ENCODE measurements around the gene CRY2. TPM values are rescaled to one million over a fixed set of nuclear protein-coding genes. Genes with fewer than 3 reads are reported as not detected.
A peak's percentile ranks its signal among the peaks of the same experiment; 100 is the strongest.

CRY2 gene
- polyA plus RNA-seq, 3 donors = 24.8 to 32.8 (median 26.0) TPM

DNA sequence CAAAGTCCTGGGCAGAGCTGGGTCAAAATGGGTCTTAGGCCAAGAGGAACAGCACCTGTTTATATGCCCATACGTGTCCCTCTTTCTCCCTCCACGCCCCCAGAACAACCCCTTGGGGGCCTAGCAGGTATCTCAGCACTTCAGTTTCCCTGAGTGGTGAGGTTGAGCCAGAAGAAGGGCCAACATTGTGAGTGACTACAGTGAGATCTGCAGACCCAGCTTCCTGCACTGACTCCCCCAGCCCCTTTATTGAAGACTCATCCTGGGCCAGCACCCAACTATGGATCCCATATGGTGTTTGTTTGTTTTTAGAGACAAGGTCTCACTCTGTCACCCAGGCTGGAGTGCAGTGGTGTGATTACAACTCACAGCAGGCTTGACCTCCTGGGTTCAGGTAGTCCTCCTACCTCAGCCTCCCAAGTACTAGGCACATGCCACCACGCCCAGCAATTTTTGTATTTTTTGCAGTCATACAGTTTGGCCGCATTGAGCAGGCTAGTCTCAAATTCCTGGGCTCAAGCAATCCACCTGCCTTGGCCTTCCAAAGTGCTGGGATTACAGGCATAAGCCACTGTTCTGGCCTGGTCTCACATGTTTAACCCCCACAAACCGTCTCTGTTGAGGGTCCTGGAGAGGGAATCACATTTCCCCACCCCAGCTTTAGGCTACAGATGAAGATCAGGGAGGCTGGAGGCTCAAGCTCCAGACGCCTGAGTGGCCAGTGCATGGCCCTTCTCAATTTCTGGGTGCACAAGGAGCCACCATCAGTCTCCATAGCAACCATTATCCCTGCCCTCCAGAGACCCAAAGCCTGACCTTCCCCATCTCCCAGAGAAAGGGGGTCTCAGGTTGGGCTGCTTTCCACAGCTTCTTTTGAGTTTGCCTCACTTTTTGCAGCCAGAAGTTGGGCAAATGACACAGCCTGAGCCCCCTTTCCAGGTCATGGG lies 73.5 kb downstream of the CRY2 start:
- DNase-seq (ENCODE audit: extremely low read depth in 1 of 11, low read depth in 9 of 11, low spot score in 4 of 11) = no peak

DNA sequence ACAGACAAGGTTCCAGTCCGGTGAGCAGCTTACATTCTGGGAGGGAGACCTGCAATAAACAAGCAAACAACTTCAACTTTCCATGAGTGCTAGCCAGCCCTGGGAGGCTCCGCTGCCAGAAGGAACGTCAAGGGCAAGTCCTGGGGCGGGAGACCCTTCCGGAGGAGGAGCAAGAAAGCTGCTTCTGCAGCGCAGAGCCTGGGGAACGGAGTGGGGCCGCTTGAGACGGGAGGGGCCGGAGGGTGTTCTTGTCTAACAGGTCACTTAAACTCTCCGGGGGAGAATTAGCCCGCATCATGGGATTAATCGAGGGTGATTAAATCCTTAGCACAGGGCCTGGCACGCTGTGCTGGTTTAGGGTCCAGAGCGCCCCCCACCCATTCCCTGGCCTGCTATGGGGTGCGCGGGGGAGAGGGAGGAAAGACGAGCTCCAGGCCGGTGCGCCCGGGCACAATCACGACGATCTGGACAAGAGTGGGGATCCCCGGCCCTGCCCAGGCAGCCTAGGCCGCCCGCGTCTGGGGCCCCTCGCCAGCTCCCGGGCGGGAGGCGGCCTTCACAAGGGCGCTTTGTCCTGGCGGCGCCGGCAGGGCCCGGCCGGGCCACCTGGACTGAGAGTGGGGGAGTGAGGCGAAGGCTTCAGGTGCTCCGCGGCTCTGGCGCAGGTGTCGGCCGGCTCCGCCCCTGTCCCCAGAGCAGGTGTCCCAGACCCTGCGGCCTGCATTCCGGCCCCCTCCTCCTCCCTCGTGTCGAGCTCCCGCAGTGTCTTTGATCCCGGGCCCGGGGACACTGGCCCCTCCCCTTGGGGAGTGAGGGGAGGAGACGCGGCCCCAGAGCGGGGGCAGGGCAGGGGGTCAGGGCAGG lies 74.5 kb downstream of the CRY2 start:
- peak in 4 of 11 donors; percentile 46 to 70 (median 58) for DNase-seq (ENCODE audit: extremely low read depth in 1 of 11, low read depth in 9 of 11, low spot score in 4 of 11)

DNA sequence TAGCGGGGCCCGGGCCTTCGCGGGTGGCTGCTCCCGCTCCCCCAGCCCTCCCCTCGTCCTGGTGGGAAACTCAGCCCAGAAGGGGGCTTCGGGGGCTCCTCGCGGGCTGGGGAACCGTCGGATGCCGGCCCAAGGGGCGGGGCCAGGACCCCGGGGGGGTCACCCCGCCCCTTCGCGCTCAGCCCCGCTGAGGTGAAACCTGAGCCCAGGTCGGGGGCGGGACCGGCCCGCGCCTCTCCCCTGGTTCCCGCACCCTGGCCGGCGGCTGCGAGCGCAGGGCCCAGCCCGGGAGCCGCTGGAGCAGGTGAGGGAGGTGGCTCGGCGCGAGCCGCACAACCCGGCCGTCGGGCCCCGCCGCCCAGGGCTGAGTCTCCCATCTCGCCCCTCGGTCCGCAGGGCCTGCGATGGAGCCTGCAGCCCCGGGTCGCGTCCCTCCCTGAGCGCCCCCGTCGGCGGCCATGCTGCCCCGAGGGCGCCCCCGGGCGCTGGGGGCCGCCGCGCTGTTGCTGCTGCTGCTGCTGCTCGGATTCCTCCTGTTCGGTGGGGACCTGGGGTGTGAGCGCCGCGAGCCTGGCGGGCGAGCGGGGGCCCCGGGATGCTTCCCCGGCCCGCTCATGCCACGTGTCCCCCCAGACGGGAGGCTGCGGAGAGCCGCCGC lies 75.3 kb downstream of the CRY2 start, which contains the start of gene LARGE2:
TSS of gene LARGE2 (plus strand) at position 232 of the 658 bp plus-strand sequence. CDS start at position 459, 227 bp downstream.
- DNase-seq (ENCODE audit: extremely low read depth in 1 of 11, low read depth in 9 of 11, low spot score in 4 of 11) = peak in 1 of 11 donors; percentile 45

DNA sequence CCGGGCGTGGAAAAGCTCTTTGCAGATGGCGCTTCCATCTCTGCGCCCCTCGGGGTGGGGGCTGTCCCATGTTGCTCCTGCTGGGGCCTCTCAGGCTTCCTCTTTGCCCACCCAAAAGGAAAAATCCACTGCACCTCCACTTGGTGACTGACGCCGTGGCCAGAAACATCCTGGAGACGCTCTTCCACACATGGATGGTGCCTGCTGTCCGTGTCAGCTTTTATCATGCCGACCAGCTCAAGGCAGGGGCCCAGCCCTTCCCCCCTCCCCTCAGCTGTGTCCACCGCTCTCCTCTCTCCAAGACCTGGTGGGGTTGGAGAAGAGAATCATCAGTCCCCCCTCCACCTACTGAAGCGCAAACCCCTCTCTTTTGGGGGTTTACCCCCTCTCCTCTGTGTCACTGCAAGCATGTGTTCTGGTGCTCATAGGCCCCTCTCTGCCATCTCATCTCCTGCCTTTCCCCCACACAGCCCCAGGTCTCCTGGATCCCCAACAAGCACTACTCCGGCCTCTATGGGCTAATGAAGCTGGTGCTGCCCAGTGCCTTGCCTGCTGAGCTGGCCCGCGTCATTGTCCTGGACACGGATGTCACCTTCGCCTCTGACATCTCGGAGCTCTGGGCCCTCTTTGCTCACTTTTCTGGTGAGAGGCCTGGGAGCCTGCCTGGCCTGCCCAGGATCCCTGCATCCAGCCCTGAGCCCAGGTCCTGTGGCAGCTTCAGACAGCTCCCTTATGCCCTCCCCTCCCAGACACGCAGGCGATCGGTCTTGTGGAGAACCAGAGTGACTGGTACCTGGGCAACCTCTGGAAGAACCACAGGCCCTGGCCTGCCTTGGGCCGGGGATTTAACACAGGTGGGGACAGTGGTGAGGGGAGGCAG lies 77.0 kb downstream of the CRY2 start:
- DNase-seq (ENCODE audit: extremely low read depth in 1 of 11, low read depth in 9 of 11, low spot score in 4 of 11) = no peak

DNA sequence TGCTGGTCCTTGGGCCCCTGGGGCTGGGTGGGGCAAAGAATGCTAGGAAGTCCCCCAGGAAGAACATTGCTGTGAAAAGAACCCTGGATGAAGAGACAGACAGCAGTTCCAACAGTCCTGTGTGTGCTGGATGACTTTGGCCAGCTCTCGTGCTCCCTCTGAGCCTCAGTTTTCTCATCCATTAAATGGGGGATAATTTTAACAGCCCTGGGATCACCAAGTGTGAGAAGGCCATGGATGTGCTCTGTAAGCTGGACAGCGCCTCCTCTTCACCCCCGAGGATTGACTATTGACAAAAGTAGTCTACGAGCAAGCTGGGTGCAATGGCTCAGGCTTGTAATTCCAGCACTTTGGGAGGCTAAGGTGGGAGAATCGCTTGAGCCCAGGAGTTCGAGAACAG lies 77.7 kb downstream of the CRY2 start:
- no peak for DNase-seq (ENCODE audit: extremely low read depth in 1 of 11, low read depth in 9 of 11, low spot score in 4 of 11)

DNA sequence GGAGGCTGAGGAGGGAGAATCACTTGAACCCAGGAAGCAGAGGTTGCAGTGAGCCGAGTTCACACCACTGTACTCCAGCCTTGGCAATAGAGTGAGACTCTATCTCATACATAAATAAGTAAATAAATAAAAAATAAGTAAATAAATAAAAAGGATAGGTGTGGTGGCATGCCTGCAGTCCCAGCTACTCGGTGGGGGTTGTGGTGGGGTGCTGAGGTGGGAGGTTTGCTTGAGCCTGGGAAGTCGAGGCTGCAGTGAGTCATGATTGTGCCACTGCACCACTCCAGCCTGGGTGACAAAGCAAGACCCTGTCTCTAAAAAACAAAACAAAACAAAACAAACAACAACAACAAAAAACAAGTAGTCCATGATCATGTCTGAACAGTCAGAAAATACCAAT lies 78.3 kb downstream of the CRY2 start:
- no peak for DNase-seq (ENCODE audit: extremely low read depth in 1 of 11, low read depth in 9 of 11, low spot score in 4 of 11)

DNA sequence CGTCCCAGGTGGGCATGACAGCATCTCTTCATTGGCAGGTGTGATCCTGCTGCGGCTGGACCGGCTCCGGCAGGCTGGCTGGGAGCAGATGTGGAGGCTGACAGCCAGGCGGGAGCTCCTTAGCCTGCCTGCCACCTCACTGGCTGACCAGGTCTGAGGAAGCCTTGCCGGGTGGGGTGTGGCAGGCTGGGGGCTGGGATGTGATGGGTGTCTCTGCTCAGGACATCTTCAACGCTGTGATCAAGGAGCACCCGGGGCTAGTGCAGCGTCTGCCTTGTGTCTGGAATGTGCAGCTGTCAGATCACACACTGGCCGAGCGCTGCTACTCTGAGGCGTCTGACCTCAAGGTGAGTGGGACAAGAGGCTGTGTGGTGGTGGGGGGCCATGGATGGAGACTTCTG lies 78.7 kb downstream of the CRY2 start:
- no peak for DNase-seq (ENCODE audit: extremely low read depth in 1 of 11, low read depth in 9 of 11, low spot score in 4 of 11)

DNA sequence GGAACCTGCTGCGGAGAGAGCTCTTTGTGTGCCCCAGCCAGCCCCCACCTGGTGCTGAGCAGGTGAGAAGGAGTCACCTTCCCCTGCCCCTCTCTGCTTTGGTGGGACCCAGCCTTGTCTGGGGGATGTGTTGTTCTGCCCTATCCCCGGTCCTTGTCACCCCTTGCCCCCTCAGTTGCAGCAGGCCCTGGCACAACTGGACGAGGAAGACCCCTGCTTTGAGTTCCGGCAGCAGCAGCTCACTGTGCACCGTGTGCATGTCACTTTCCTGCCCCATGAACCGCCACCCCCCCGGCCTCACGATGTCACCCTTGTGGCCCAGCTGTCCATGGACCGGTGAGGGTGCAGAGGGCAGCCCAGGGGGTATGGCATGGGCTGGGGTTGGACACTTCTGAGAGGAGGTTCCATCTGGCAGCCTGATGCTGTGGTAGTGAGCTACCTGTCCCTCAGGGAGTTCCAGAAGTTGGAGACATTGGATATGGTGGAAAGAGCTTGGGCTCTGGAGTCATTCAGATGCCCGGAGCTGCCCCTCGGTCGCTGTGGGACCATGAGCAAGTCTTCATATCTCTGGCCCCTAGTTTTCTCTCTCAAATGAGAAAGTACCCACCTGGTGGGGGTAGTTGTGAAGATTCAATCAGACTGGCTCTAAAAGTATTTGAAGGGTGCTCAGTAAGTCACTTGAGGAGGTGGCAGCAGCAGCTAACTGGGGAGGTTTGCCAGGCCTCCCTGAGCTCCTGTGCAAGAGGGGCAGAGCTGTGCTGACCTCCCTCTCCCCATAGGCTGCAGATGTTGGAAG lies 79.5 kb downstream of the CRY2 start:
- no peak for DNase-seq (ENCODE audit: extremely low read depth in 1 of 11, low read depth in 9 of 11, low spot score in 4 of 11)

DNA sequence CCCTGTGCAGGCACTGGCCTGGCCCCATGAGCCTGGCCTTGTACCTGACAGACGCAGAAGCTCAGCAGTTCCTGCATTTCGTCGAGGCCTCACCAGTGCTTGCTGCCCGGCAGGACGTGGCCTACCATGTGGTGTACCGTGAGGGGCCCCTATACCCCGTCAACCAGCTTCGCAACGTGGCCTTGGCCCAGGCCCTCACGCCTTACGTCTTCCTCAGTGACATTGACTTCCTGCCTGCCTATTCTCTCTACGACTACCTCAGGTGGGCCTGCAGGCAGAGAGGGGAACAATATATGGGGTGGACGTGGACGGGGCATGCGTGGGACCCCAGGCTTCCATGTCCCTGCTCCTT lies 80.0 kb downstream of the CRY2 start:
- DNase-seq (ENCODE audit: extremely low read depth in 1 of 11, low read depth in 9 of 11, low spot score in 4 of 11) = no peak

DNA sequence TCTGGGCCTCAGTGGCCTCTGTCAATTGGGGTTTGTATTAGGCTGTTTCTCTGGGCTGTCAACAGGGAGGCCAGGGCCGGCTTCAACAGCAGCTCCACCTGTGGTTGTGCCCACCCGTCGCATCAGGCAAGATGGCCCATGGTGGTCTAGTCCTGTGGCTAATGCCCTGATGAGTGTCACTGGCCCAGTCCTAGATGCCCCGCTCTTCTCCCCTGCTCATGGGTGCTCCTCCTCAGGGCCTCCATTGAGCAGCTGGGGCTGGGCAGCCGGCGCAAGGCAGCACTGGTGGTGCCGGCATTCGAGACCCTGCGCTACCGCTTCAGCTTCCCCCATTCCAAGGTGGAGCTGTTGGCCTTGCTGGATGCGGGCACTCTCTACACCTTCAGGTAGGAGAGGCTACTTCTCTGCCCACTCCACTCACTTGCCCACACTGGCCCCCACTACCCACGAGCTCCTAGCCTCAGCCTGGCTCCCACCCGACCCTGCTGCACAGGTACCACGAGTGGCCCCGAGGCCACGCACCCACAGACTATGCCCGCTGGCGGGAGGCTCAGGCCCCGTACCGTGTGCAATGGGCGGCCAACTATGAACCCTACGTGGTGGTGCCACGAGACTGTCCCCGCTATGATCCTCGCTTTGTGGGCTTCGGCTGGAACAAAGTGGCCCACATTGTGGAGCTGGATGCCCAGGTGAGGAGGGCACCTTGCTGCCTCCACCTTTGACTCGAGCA lies 80.6 kb downstream of the CRY2 start:
- no peak for DNase-seq (ENCODE audit: extremely low read depth in 1 of 11, low read depth in 9 of 11, low spot score in 4 of 11)

DNA sequence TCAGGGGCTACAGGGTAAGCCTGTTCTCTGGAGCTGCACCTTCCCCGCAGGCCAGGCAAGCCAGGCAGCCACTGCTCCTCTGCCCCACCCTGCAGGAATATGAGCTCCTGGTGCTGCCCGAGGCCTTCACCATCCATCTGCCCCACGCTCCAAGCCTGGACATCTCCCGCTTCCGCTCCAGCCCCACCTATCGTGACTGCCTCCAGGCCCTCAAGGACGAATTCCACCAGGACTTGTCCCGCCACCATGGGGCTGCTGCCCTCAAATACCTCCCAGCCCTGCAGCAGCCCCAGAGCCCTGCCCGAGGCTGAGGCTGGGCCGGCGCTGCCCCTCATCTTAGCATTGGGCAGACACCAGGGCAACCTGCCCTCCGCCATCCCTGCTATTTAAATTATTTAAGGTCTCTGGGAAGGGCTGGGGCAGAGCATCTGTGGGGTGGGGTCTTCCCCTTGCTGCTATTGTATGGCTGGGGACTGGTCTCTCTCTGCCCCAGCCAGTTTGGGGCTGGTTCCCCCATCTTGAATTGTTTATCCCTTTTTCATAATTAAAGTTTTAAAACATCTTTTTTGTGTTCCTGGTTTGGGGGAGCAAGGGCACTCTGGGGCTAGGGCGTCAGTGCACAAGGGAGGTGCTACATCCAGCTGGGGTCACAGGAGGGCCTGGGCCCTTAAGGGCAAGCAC lies 81.4 kb downstream of the CRY2 start:
- no peak for DNase-seq (ENCODE audit: extremely low read depth in 1 of 11, low read depth in 9 of 11, low spot score in 4 of 11)

DNA sequence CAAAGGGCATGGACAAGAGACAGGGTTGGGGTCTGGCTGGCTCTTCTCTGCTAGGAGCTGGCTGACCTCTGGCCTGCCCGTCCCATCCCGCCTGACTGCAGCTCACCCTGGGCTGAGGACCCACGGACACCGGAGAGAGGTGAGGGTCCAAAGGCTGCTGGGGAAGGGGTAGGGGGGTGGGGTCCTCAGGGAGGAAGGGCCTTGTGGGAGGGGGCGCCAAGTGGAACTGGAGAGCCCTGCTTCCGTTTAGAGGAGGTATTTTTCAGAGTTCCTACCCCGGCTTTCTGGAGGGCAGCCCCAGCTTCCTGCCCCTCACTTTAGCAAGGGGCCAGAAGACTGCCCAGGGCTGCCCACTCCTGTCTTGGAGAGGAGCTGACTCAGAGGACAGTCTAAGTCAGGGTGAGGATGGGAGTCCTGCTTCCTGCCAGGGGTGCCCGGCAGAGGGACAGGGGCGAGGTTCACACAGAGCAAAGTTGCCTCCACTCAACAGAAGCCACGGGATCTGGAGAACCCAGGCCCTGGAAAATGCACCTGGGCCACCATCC lies 82.3 kb downstream of the CRY2 start:
- no peak for DNase-seq (ENCODE audit: extremely low read depth in 1 of 11, low read depth in 9 of 11, low spot score in 4 of 11)

DNA sequence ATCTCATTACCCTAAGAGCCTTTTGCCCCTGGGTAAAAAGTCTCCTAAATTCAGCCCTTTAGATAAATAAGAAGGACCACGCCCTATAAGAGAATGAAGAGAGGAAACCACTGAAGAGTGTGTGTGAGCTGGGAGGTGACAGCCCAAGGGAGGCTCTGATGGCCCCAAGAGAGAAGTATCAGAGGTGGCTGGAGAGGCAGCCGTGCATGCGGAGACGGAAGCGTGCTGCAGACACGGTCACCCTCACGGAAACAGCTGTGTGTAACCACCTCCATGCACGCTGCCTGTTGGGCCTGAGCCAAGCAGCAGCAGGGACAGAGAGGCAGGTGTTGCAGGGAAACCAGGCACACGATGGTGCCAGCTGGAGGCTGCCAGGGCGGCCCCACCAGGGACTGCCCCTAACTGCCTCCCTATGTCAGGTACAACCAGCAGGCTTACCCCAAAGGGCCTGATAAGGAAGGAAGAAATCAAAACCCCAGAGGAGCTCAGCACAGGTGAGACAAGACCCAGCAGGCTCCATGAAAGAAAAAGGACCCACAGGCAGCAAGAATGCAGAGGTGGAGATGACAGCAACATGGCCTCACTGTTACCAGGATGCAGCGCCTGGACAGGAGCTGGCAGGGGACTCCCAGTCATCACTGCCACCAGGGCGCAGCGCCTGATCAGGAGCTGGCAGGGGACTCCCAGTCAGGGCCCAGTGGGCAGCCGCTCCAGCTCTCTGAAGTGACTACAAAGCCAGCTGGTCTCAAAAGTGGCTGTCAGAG lies 82.9 kb downstream of the CRY2 start:
- no peak for DNase-seq (ENCODE audit: extremely low read depth in 1 of 11, low read depth in 9 of 11, low spot score in 4 of 11)

DNA sequence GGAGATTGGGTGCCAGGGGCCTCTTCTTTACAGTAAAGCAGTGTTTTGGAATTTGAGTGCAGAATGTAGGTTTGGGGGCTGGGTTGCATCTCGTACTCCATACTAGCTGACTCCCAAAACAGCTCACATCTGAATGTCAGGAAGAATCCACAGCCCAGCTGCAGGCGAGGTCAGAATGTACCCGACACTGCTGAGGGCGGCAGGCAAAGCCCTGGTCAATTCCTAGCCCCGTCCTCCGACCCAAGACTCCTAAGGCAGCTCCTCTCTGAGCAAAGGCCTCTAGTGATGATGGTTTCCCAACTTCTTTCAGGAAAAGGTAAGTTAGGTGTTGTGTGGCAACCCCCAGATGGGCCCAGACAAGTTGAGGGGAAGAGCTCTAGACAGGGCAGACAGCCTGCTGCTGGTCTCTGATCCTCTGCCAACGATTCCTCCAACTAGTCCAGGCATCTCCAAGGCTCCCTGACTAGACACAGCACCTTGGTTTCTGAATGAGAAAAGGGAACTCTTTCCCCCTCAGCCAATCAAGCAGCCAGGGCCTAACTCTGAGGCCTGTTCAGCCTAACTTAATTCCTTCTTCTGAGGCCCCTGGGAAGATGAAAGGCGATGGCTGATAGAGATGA lies 83.8 kb downstream of the CRY2 start:
- DNase-seq (ENCODE audit: extremely low read depth in 1 of 11, low read depth in 9 of 11, low spot score in 4 of 11) = no peak

DNA sequence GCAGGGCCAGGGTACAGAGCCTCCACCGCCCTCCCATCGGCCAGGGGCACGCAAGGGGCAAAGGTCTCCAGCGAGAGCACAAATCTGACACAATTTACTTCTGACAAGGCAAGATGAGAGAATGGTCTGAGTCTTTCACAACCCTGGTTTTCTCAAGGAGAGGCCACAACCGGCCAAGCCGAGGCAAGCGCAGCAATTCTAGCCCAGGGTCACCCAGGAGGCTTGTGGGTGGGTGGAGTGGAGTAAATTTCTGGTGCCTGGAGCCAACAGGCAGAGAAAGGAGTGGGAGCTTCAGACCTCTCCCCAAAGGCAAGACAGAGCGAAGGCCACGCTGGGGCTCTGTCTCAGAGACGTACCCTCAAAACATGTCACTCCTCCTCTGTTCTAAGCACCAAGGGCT lies 84.5 kb downstream of the CRY2 start:
- DNase-seq (ENCODE audit: extremely low read depth in 1 of 11, low read depth in 9 of 11, low spot score in 4 of 11) = no peak

Data from renal cortex interstitium (tissue), 11 donors.